Vagina (tissue), 2 donors: ENCODE data around the gene NMT1.

ENCODE experiments used
- POLR2A ChIP-seq, 2 donors: fragments of 450-650 bp; IDR thresholded peaks; one replicate each; pipeline ENCODE4 v1.6.1; 2017; ENCODE audit warnings: antibody characterized with exemption in 2 of 2, mild to moderate bottlenecking in 2 of 2, moderate library complexity in 2 of 2
- TF ChIP-seq, protein P1 (sequence below), 3 experiments: fragments of 450-650 bp in 2 of 3; fragments of 200-600 bp in 1 of 3; sonication (generic) in 1 of 3; IDR thresholded peaks; one replicate each; pipeline ENCODE4 v1.5.1; 2017 to 2019; ENCODE audit warnings: antibody characterized with exemption in 3 of 3, mild to moderate bottlenecking in 2 of 3, moderate library complexity in 2 of 3

DNA sequence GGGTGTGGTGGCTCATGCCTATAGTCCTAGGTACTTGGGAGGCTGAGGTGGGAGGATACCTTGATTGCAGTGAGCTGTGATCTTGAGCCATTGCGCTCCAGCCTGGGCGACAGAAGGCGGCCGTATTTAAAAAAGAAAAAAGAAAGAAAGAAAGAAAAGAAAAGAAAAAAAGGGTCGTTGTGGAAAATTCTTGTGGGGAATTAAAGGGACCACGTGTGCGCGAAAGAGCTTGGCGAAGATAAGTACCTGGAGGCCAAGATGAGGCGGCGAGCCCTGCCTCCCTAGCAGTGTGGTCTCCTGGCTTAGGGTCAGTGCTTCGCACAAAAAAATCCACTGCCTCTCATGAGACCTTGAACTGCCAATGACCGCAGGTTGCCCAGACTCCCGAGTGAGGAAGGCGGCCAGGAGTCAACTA, 728 bp upstream of the NMT1 start:
- TF ChIP-seq, protein P1, sequence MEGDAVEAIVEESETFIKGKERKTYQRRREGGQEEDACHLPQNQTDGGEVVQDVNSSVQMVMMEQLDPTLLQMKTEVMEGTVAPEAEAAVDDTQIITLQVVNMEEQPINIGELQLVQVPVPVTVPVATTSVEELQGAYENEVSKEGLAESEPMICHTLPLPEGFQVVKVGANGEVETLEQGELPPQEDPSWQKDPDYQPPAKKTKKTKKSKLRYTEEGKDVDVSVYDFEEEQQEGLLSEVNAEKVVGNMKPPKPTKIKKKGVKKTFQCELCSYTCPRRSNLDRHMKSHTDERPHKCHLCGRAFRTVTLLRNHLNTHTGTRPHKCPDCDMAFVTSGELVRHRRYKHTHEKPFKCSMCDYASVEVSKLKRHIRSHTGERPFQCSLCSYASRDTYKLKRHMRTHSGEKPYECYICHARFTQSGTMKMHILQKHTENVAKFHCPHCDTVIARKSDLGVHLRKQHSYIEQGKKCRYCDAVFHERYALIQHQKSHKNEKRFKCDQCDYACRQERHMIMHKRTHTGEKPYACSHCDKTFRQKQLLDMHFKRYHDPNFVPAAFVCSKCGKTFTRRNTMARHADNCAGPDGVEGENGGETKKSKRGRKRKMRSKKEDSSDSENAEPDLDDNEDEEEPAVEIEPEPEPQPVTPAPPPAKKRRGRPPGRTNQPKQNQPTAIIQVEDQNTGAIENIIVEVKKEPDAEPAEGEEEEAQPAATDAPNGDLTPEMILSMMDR (IDR thresholded peaks at IDR 0.05): no peak
- no peak for TF ChIP-seq POLR2A (IDR thresholded peaks at IDR 0.05)
